Hepatocyte (in vitro differentiated cells): ENCODE data around the gene SEMA3D.

Experiments used
- EZH2 ChIP-seq: fragments of 200-600 bp; sonication (generic); IDR thresholded peaks from 2 replicates; pipeline ENCODE4 v1.6.1; 2016; ENCODE audit warnings: antibody characterized with exemption, mild to moderate bottlenecking, borderline replicate concordance
- EZH2phosphoT487 ChIP-seq: fragments of 200-600 bp; sonication (generic); IDR thresholded peaks from one replicate; pipeline ENCODE4 v1.6.1; 2018; ENCODE audit warnings: antibody characterized with exemption, mild to moderate bottlenecking, low read depth, moderate library complexity; ENCODE audit not compliant: unreplicated experiment, severe bottlenecking
- TF ChIP-seq, protein P1 (sequence below): fragments of 200-600 bp; sonication (generic); IDR thresholded peaks from 2 replicates; pipeline ENCODE4 v1.5.1; 2016; ENCODE audit warnings: antibody characterized with exemption, mild to moderate bottlenecking; ENCODE audit not compliant: poor library complexity

DNA sequence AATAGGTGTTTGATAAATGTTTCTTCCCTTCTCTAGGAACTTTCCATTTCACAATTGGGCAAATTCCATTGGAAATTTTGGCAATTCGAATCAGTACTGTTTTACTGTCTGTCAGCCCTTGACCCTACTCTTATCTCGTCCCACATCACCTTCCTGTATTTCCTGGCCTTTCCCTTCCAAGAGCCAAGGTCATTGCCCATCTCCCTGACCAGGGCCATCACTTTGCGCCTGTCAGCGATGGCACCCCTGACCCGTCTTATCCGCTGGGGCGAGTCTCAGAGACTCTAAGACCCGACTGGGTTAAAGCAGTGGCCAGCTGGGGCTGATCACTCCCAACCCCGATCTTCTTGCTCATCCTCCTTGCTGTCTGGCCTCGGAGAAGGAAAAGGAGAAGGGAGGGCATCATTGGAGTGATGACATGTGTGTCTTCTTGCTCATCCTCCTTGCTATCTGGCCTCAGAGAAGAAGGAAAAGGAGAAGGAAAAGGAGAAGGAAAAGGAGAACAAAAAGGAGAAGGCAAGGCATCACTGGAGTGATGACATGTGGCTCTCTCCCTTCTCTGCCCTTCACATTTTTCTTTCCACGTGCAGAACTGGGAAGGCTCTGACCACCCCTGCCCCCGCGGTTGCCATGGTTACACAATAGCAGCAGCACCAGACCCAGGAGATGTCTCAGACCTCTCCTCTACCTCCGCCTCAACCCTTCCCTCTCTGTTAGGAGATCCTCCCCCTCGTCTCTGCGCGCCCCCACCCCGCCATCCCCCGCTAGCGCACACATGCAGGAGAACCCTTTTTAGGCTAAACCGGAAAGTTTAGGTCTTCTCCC is 2.0 kb downstream of the SEMA3D start:
- TF ChIP-seq, protein P1, sequence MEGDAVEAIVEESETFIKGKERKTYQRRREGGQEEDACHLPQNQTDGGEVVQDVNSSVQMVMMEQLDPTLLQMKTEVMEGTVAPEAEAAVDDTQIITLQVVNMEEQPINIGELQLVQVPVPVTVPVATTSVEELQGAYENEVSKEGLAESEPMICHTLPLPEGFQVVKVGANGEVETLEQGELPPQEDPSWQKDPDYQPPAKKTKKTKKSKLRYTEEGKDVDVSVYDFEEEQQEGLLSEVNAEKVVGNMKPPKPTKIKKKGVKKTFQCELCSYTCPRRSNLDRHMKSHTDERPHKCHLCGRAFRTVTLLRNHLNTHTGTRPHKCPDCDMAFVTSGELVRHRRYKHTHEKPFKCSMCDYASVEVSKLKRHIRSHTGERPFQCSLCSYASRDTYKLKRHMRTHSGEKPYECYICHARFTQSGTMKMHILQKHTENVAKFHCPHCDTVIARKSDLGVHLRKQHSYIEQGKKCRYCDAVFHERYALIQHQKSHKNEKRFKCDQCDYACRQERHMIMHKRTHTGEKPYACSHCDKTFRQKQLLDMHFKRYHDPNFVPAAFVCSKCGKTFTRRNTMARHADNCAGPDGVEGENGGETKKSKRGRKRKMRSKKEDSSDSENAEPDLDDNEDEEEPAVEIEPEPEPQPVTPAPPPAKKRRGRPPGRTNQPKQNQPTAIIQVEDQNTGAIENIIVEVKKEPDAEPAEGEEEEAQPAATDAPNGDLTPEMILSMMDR: no peak
- TF ChIP-seq EZH2: no peak
- no peak for TF ChIP-seq EZH2phosphoT487
